HepG2 (cell line): ENCODE measurements around the gene MMS19. TPM values are rescaled to one million over a fixed set of nuclear protein-coding genes. Genes with fewer than 3 reads are reported as not detected.

Experiments used
- ATAC-seq: fragments of 200-7000 bp; cut with Tn5 transposase; 3 replicates; pipeline ENCODE4 v1.9.1; 2020; ENCODE audit warnings: mild to moderate bottlenecking, moderate library complexity
- BruUV-seq: library from RNA; stranded (reverse); fragments of 400-500 nt; replicated peaks from 2 replicates; lab custom pipeline; 2021; lab: Mats Ljungman, UMichigan
- CTCF ChIA-PET: fragments of 300-600 bp; formaldehyde crosslinking; extraction: SDS; loops from one replicate; lab custom pipeline; 2021; ENCODE audit warnings: low total read pairs, inconsistent platforms, low intra/inter-chr PET ratio; lab: Yijun Ruan, JAX
- POLR2A ChIA-PET: fragments of 350-600 bp; sonication (Branson Sonifier 250); formaldehyde crosslinking; loops from one replicate; lab custom pipeline; 2020; ENCODE audit warnings: antibody characterized with exemption, inconsistent platforms; lab: Yijun Ruan, JAX
- DNase-seq: peaks from one replicate; pipeline ENCODE4 v3.0.0-alpha.2; 2015; ENCODE audit warnings: low spot score
- FAIRE-seq: peaks from 3 replicates; lab custom pipeline; 2011; peaks lifted over from hg19 to GRCh38; lab: Jason Lieb, UNC
- H2AFZ ChIP-seq: one replicate; pipeline ENCODE4 v1.6.1; 2011; ENCODE audit warnings: low read length, inconsistent platforms
- H3K27ac ChIP-seq: fragments of 300-600 bp; 3 replicates; pipeline ENCODE4 v1.8.0; 2011; ENCODE audit warnings: mixed run types, mild to moderate bottlenecking, mixed read lengths, low read length, inconsistent platforms; ENCODE audit not compliant: insufficient read depth; ENCODE audit errors: extremely low read length
- H3K27me3 ChIP-seq, 2 experiments: fragments of 200-600 bp in 1 of 2; 2 replicates in 1 of 2; 3 replicates in 1 of 2; pipeline versions ENCODE4 v1.6.0 to v1.8.0; 2011; ENCODE audit warnings: low read length in 2 of 2, mild to moderate bottlenecking in 2 of 2, moderate library complexity in 2 of 2, inconsistent platforms in 1 of 2; ENCODE audit not compliant: insufficient read depth in 2 of 2, control insufficient read depth in 1 of 2
- H3K36me3 ChIP-seq, 2 experiments: fragments of 200-600 bp in 1 of 2; replicated peaks in 1 of 2; 2 replicates in 1 of 2; 3 replicates in 1 of 2; pipeline versions ENCODE4 v1.5.1 to v1.8.0; 2011; ENCODE audit warnings: low read length in 2 of 2, inconsistent platforms in 1 of 2; ENCODE audit not compliant: insufficient read depth in 2 of 2, control insufficient read depth in 1 of 2
- H3K4me1 ChIP-seq: 2 replicates; pipeline ENCODE4 v1.5.1; 2012; ENCODE audit warnings: low read length, inconsistent platforms; ENCODE audit not compliant: insufficient read depth
- H3K4me2 ChIP-seq: 2 replicates; pipeline ENCODE4 v1.6.0; 2011; ENCODE audit warnings: low read depth, low read length, inconsistent platforms
- H3K4me3 ChIP-seq, 3 experiments: fragments of 200-600 bp in 1 of 3; sonication (generic), shearing (Covaris generic) in 1 of 3; replicated peaks in 1 of 3; 2 replicates each; pipeline ENCODE4 v1.5.1; 2011 to 2016; ENCODE audit warnings: low read length in 3 of 3, inconsistent platforms in 2 of 3, low read depth in 2 of 3, mild to moderate bottlenecking in 2 of 3, control low read depth in 1 of 3, mixed read lengths in 1 of 3; ENCODE audit not compliant: insufficient read depth in 1 of 3
- H3K79me2 ChIP-seq: one replicate; pipeline ENCODE4 v1.6.1; 2011; ENCODE audit warnings: low read length, inconsistent platforms; ENCODE audit not compliant: insufficient read depth
- H3K9ac ChIP-seq: 2 replicates; pipeline ENCODE4 v1.6.0; 2011; ENCODE audit warnings: mild to moderate bottlenecking, low read depth, low read length, inconsistent platforms; ENCODE audit not compliant: insufficient read depth
- H3K9me3 ChIP-seq: 2 replicates; pipeline ENCODE4 v1.5.1; 2012; ENCODE audit warnings: mild to moderate bottlenecking, low read length
- H4K20me1 ChIP-seq: 2 replicates; pipeline ENCODE4 v1.6.0; 2011; ENCODE audit warnings: inconsistent platforms, mild to moderate bottlenecking, low read length, moderate library complexity; ENCODE audit not compliant: insufficient read depth
- ESRRA ChIP-seq: sonication (generic); formaldehyde crosslinking; IDR thresholded peaks from 2 replicates; pipeline ENCODE4 v1.5.1; 2020; ENCODE audit warnings: mild to moderate bottlenecking, low read depth, missing genetic modification reagents
- MEF2D ChIP-seq: sonication (generic); formaldehyde crosslinking; IDR thresholded peaks from 2 replicates; pipeline ENCODE4 v1.5.1; 2020; ENCODE audit warnings: mild to moderate bottlenecking, missing genetic modification reagents
- MTF1 ChIP-seq: sonication (generic); formaldehyde crosslinking; IDR thresholded peaks from 2 replicates; pipeline ENCODE4 v1.5.0; 2020; ENCODE audit warnings: missing genetic modification reagents
- NFIB ChIP-seq: sonication (generic); formaldehyde crosslinking; IDR thresholded peaks from 2 replicates; pipeline ENCODE4 v1.9.0; 2021; ENCODE audit warnings: missing genetic modification reagents, mild to moderate bottlenecking, borderline replicate concordance
- NFKB2 ChIP-seq: sonication (generic); formaldehyde crosslinking; IDR thresholded peaks from 2 replicates; pipeline ENCODE4 v1.4.0; 2020; ENCODE audit warnings: missing genetic modification reagents, borderline replicate concordance
- SNAPC2 ChIP-seq: sonication (generic); formaldehyde crosslinking; IDR thresholded peaks from 2 replicates; pipeline ENCODE4 v1.8.1; 2022; ENCODE audit warnings: mild to moderate bottlenecking, missing genetic modification reagents
- TAF1 ChIP-seq: sonication (generic); formaldehyde crosslinking; IDR thresholded peaks from 2 replicates; pipeline ENCODE4 v1.4.0; 2020; ENCODE audit warnings: missing genetic modification reagents
- TOE1 ChIP-seq: sonication (generic); formaldehyde crosslinking; IDR thresholded peaks from 2 replicates; pipeline ENCODE4 v1.4.0; 2020; ENCODE audit warnings: mild to moderate bottlenecking, missing genetic modification reagents
- U2AF2 ChIP-seq: fragments of 200-400 bp; formaldehyde crosslinking; IDR thresholded peaks from 2 replicates; pipeline ENCODE4 v1.6.1; 2017; ENCODE audit warnings: low read depth, mild to moderate bottlenecking, low read length
- ZFP41 ChIP-seq: sonication (generic); formaldehyde crosslinking; IDR thresholded peaks from 2 replicates; pipeline ENCODE4 v1.4.0; 2020; ENCODE audit warnings: mild to moderate bottlenecking, missing genetic modification reagents, borderline replicate concordance
- ZNF431 ChIP-seq: sonication (generic); formaldehyde crosslinking; IDR thresholded peaks from 2 replicates; pipeline ENCODE4 v1.9.0; 2022; ENCODE audit warnings: missing genetic modification reagents, low read depth, mild to moderate bottlenecking, borderline replicate concordance
- ZNF563 ChIP-seq: sonication (generic); formaldehyde crosslinking; IDR thresholded peaks from 2 replicates; pipeline ENCODE4 v1.8.0; 2022; ENCODE audit warnings: mild to moderate bottlenecking, moderate library complexity, missing genetic modification reagents
- ZNF678 ChIP-seq: sonication (generic); formaldehyde crosslinking; IDR thresholded peaks from 2 replicates; pipeline ENCODE4 v1.4.0; 2020; ENCODE audit warnings: mild to moderate bottlenecking, missing genetic modification reagents
- ZNF790 ChIP-seq: sonication (generic); formaldehyde crosslinking; IDR thresholded peaks from 2 replicates; pipeline ENCODE4 v1.8.0; 2022; ENCODE audit warnings: missing genetic modification reagents, mild to moderate bottlenecking, borderline replicate concordance
- ZNF891 ChIP-seq: sonication (generic); formaldehyde crosslinking; IDR thresholded peaks from 2 replicates; pipeline ENCODE4 v1.5.0; 2020; ENCODE audit warnings: mild to moderate bottlenecking, missing genetic modification reagents
- WGBS: methylation state at CpG from one replicate; pipeline ENCODE4 v1.1.6; 2017; ENCODE audit warnings: low lambda C conversion rate; 5-methylcytosine and 5-hydroxymethylcytosine counted together
- in situ Hi-C: cut with HindIII; loops from 2 replicates; pipeline ENCODE4 v1.10.0; 2017; ENCODE audit warnings: low pct_unique_long_range_greater_than_20kb; ENCODE audit not compliant: extremely low pct_ligation_motif_present
- intact Hi-C: fragments of 100-400 bp; cut with micrococcal nuclease; formaldehyde crosslinking; loops from one replicate; pipeline ENCODE4 v1.10.0; 2022; ENCODE audit not compliant: unreplicated experiment
- polyA plus RNA-seq, 8 experiments: library from polyadenylated mRNA; depleted of rRNA in 3 of 8; stranded (reverse) in 7 of 8; unstranded in 1 of 8; fragments of >200 nt; fragmentation: Illumina TruSeq in 4 of 8; extraction: Trizol in 4 of 8; gene quantifications; 2 replicates each; pipeline versions ENCODE4 v1.2.1 to v1.2.3, GENCODE V29; 2011 to 2016; ENCODE audit warnings: low read depth in 4 of 8, missing spikeins in 1 of 8, mixed read lengths in 1 of 8; ENCODE audit not compliant: insufficient read depth in 1 of 8
- total RNA-seq, 5 experiments: library from RNA; depleted of rRNA; stranded (reverse); fragments of >200 nt; fragmentation: Illumina TruSeq; extraction: Trizol; gene quantifications; 2 replicates each; pipeline ENCODE4 v1.2.3, GENCODE V29; 2016; ENCODE audit warnings: low read depth in 1 of 5
- TF ChIP-seq, protein P1 (sequence below): sonication (generic); formaldehyde crosslinking; IDR thresholded peaks from 2 replicates; pipeline ENCODE4 v1.4.0; 2020; ENCODE audit warnings: missing genetic modification reagents
- TF ChIP-seq, protein P2 (sequence below): sonication (generic); formaldehyde crosslinking; IDR thresholded peaks from 2 replicates; pipeline ENCODE4 v1.5.0; 2020; ENCODE audit warnings: mild to moderate bottlenecking, missing genetic modification reagents, moderate library complexity
- TF ChIP-seq, protein P3 (sequence below): sonication (generic); formaldehyde crosslinking; IDR thresholded peaks from 2 replicates; pipeline ENCODE4 v1.4.0; 2020; ENCODE audit warnings: low read depth, missing genetic modification reagents

Gene MMS19
- total and polyA plus RNA-seq, 2 of the 13 experiments (the other 11 are each of a cell fraction or from before 2014, with no cell fraction given), result 76.4 to 107 TPM

DNA sequence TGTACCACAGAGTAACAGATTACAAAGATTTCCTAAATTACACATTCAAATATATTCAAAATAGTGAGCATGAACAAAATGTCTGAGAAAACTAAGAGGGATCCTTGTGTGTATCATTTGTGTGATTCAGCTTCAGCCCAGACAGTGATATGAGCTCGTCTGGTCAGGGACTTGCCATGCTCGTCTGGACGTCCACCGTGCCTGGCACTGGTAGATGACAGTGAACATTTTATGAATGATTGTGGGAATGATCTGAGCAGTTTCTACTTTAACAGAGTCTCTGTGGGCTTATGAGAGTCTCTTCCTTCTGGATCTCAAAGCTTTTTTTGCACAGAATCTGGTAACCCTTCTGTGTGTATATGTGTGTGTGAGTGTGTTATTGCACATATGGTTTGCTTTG is 40.2 kb upstream of the MMS19 start (continued):
- TF ChIP-seq, protein P1, sequence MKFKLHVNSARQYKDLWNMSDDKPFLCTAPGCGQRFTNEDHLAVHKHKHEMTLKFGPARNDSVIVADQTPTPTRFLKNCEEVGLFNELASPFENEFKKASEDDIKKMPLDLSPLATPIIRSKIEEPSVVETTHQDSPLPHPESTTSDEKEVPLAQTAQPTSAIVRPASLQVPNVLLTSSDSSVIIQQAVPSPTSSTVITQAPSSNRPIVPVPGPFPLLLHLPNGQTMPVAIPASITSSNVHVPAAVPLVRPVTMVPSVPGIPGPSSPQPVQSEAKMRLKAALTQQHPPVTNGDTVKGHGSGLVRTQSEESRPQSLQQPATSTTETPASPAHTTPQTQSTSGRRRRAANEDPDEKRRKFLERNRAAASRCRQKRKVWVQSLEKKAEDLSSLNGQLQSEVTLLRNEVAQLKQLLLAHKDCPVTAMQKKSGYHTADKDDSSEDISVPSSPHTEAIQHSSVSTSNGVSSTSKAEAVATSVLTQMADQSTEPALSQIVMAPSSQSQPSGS (CRISPR knock-in tag), result no peak
- TF ChIP-seq SNAPC2 (no peak), ESRRA (no peak)

DNA sequence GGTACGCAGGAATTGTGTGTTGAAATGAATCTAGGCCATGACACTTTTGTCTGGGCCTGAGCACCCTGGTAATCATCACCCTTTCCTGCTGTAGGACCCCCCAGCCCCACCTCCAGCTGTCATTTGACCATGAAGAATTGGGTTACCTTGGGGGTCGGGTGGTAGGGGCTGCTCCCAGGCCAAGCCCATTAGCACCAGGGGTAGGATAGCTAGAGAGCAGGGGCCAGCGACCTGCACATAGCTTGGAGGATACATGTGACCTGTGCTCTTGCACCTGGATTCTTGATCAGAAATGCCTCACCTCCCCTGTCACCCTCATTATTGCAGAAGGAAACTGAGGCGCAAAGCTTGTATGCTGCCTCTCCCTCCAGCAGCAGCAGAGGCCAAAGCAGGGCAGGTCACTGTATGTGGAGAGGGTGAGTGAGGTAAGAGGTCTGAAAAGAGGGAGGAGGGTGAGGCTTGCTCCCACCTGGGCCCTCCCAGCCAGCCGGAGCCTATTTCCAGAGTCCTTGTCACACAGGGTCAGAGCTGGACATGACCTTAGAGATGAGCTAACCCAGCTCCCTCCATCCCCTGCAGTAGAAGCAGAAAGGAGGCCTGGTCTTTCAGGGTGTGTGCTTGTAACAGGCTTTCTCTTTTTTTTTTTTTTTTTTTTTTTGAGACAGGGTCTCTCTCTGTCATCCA is 39.1 kb upstream of the MMS19 start:
- FAIRE-seq (no peak), ATAC-seq (no peak), DNase-seq (no peak)
- Histone ChIP-seq H3K4me2 (no peak overlapping the region), H3K9me3 (no peaks in the 10 kb centered on the region), H3K4me1 (peaks cover 5% of the 10 kb centered on the region; the same call in 1 of the 2 replicates), H3K27ac (no peak overlapping the region), H3K9ac (no peak overlapping the region), H3K4me3 (no peak overlapping the region), H3K79me2 (no peaks in the 10 kb centered on the region), H3K27me3 (no peaks in the 10 kb centered on the region), H4K20me1 (no peaks in the 10 kb centered on the region), H3K36me3 (no peaks in the 10 kb centered on the region), H2AFZ (no peak overlapping the region)
- intact Hi-C loops (no loop called here), in situ Hi-C loops (no loop called here)
- ChIA-PET POLR2A (no interaction called here), CTCF (no interaction called here)
- no TSS peak for BruUV-seq
- 100% methylated on average over 1 of the region's 5 CpGs for WGBS
- TF ChIP-seq MTF1 (no peak), ZNF431 (no peak), NFIB (CRISPR knock-in tag) (no peak), ZNF678 (CRISPR knock-in tag) (no peak), ZFP41 (CRISPR knock-in tag) (no peak), ZNF563 (CRISPR knock-in tag) (no peak), MEF2D (CRISPR knock-in tag) (no peak), U2AF2 (no peak), ZNF891 (CRISPR knock-in tag) (no peak), ZNF790 (no peak), NFKB2 (CRISPR knock-in tag) (no peak), TAF1 (CRISPR knock-in tag) (no peak), TOE1 (no peak)
- TF ChIP-seq, protein P2, sequence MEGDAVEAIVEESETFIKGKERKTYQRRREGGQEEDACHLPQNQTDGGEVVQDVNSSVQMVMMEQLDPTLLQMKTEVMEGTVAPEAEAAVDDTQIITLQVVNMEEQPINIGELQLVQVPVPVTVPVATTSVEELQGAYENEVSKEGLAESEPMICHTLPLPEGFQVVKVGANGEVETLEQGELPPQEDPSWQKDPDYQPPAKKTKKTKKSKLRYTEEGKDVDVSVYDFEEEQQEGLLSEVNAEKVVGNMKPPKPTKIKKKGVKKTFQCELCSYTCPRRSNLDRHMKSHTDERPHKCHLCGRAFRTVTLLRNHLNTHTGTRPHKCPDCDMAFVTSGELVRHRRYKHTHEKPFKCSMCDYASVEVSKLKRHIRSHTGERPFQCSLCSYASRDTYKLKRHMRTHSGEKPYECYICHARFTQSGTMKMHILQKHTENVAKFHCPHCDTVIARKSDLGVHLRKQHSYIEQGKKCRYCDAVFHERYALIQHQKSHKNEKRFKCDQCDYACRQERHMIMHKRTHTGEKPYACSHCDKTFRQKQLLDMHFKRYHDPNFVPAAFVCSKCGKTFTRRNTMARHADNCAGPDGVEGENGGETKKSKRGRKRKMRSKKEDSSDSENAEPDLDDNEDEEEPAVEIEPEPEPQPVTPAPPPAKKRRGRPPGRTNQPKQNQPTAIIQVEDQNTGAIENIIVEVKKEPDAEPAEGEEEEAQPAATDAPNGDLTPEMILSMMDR (CRISPR knock-in tag), result no peak
- TF ChIP-seq, protein P3, sequence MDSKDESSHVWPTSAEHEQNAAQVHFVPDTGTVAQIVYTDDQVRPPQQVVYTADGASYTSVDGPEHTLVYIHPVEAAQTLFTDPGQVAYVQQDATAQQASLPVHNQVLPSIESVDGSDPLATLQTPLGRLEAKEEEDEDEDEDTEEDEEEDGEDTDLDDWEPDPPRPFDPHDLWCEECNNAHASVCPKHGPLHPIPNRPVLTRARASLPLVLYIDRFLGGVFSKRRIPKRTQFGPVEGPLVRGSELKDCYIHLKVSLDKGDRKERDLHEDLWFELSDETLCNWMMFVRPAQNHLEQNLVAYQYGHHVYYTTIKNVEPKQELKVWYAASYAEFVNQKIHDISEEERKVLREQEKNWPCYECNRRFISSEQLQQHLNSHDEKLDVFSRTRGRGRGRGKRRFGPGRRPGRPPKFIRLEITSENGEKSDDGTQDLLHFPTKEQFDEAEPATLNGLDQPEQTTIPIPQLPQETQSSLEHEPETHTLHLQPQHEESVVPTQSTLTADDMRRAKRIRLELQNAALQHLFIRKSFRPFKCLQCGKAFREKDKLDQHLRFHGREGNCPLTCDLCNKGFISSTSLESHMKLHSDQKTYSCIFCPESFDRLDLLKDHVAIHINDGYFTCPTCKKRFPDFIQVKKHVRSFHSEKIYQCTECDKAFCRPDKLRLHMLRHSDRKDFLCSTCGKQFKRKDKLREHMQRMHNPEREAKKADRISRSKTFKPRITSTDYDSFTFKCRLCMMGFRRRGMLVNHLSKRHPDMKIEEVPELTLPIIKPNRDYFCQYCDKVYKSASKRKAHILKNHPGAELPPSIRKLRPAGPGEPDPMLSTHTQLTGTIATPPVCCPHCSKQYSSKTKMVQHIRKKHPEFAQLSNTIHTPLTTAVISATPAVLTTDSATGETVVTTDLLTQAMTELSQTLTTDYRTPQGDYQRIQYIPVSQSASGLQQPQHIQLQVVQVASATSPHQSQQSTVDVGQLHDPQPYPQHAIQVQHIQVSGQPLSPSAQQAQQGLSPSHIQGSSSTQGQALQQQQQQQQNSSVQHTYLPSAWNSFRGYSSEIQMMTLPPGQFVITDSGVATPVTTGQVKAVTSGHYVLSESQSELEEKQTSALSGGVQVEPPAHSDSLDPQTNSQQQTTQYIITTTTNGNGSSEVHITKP, result no peak
